ENCODE measurements around the gene NKX3-2. TPM values are rescaled to one million over a fixed set of nuclear protein-coding genes. Genes with fewer than 3 reads are reported as not detected.

The NKX3-2 gene
- total RNA-seq, 4 donors from 2014 or later, result 0.78 TPM; not detected in 3

GRCh38 chr4:13527981-13528820 lies 16.1 kb downstream of the NKX3-2 start:
- DNase-seq (ENCODE audit: low spot score in 2 of 2), result peak in 1 of 2 donors; percentile 58
- no peak for TF ChIP-seq CTCF (IDR thresholded peaks at IDR 0.05)
- no peak for TF ChIP-seq POLR2A (IDR thresholded peaks at IDR 0.05)
- WGBS, 2 donors, result 3 to 7% methylated on average over 26 to 31 of the region's 35 CpGs
- intact Hi-C loops (cut with DNase I; ENCODE audit: low total_unique reads), result no loop called here
- H3K4me3 ChIP-seq (ENCODE audit: low read depth, poor library complexity, severe bottlenecking), result no peak overlapping the region

GRCh38 chr4:13527192-13527980 lies 16.9 kb downstream of the NKX3-2 start:
- peak in 1 of 2 donors; percentile 78 for DNase-seq (ENCODE audit: low spot score in 2 of 2)
- H3K4me3 ChIP-seq (ENCODE audit: low read depth, poor library complexity, severe bottlenecking), result no peak overlapping the region
- intact Hi-C loops (cut with DNase I; ENCODE audit: low total_unique reads), result no loop called here
- TF ChIP-seq POLR2A (IDR thresholded peaks at IDR 0.05) (no peak), CTCF (IDR thresholded peaks at IDR 0.05) (no peak)
- WGBS, 2 donors, result 4 to 7% methylated on average over 42 to 44 of the region's 46 CpGs

GRCh38 chr4:13526658-13527057 lies 17.6 kb downstream of the NKX3-2 start:
- no peak for DNase-seq (ENCODE audit: low spot score in 2 of 2)
- 47 to 55% methylated on average over 3 of the region's 3 CpGs for WGBS, 2 donors
- intact Hi-C loops (cut with DNase I; ENCODE audit: low total_unique reads), result no loop called here
- TF ChIP-seq CTCF (IDR thresholded peaks at IDR 0.05) (no peak), POLR2A (IDR thresholded peaks at IDR 0.05) (no peak)
- no peak overlapping the region for H3K4me3 ChIP-seq (ENCODE audit: low read depth, poor library complexity, severe bottlenecking)

GRCh38 chr4:13525606-13526281 lies 18.6 kb downstream of the NKX3-2 start:
- no peak for DNase-seq (ENCODE audit: low spot score in 2 of 2)
- WGBS, 2 donors, result 56 to 65% methylated on average over 4 of the region's 4 CpGs
- intact Hi-C loops (cut with DNase I; ENCODE audit: low total_unique reads), result no loop called here
- H3K4me3 ChIP-seq (ENCODE audit: low read depth, poor library complexity, severe bottlenecking), result no peak overlapping the region
- no peak for TF ChIP-seq POLR2A (IDR thresholded peaks at IDR 0.05)
- TF ChIP-seq CTCF (IDR thresholded peaks at IDR 0.05), result no peak

- WGBS, 2 donors, result 11 to 13% methylated on average over 36 of the region's 36 CpGs
- TF ChIP-seq POLR2A (IDR thresholded peaks at IDR 0.05) (no peak), CTCF (IDR thresholded peaks at IDR 0.05) (no peak)
- intact Hi-C loops (cut with DNase I; ENCODE audit: low total_unique reads), result no loop called here
- DNase-seq (ENCODE audit: low spot score in 2 of 2), result peak in 1 of 2 donors; percentile 7
- no peak overlapping the region for H3K4me3 ChIP-seq (ENCODE audit: low read depth, poor library complexity, severe bottlenecking)
Observed at GRCh38 chr4:13524504-13525243, 19.6 kb downstream of the NKX3-2 start.
